HUES6 (cell line): Measurements from ENCODE around the gene UQCRQ.

Experiments used
- H3K27ac ChIP-seq: 2 replicates; pipeline ENCODE4 v1.7.0; 2013; ENCODE audit warnings: low read depth, mild to moderate bottlenecking, low read length, inconsistent platforms
- H3K27me3 ChIP-seq: 2 replicates; pipeline ENCODE4 v1.6.1; 2013; ENCODE audit warnings: low read length; ENCODE audit not compliant: control insufficient read depth, insufficient read depth
- H3K36me3 ChIP-seq: 2 replicates; pipeline ENCODE4 v1.6.1; 2013; ENCODE audit warnings: low read length; ENCODE audit not compliant: control insufficient read depth, insufficient read depth
- H3K4me1 ChIP-seq: 2 replicates; pipeline ENCODE4 v1.6.1; 2013; ENCODE audit warnings: low read length; ENCODE audit not compliant: control insufficient read depth, insufficient read depth
- H3K4me3 ChIP-seq: 2 replicates; pipeline ENCODE4 v1.5.1; 2013; ENCODE audit warnings: low read depth, low read length
- H3K9ac ChIP-seq: one replicate; pipeline ENCODE4 v1.6.1; 2013; ENCODE audit warnings: mild to moderate bottlenecking, low read length
- H3K9me3 ChIP-seq: 2 replicates; pipeline ENCODE4 v1.6.1; 2013; ENCODE audit warnings: low read depth, low read length; ENCODE audit not compliant: control insufficient read depth, insufficient read depth

Gene UQCRQ

DNA sequence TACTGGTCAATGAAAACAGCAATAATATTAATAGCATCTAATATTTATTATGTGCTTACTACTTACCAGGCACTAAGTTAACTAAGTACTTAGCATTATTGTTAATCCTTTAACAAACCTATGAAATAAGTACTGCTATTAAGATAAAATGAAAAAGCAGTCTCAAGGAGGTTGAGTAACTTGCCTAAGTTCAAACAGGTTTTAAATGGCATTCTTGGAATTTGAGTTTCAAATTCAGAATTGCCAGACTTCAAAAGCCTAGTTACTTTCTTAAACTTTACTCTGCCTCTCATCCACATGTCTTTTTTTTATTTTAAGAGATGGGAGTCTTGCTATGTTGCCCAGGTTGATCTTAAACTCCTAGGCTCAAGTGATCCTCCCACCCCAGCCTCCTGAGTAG is 23.1 kb downstream of the UQCRQ start:
- H3K9me3 ChIP-seq = no peaks in the 10 kb centered on the region
- H3K27ac ChIP-seq = no peak overlapping the region
- no peaks in the 10 kb centered on the region for H3K4me1 ChIP-seq
- H3K4me3 ChIP-seq = no peak overlapping the region
- H3K9ac ChIP-seq = no peak overlapping the region
- H3K36me3 ChIP-seq = peaks cover 86% of the 10 kb centered on the region
- H3K27me3 ChIP-seq = no peaks in the 10 kb centered on the region

DNA sequence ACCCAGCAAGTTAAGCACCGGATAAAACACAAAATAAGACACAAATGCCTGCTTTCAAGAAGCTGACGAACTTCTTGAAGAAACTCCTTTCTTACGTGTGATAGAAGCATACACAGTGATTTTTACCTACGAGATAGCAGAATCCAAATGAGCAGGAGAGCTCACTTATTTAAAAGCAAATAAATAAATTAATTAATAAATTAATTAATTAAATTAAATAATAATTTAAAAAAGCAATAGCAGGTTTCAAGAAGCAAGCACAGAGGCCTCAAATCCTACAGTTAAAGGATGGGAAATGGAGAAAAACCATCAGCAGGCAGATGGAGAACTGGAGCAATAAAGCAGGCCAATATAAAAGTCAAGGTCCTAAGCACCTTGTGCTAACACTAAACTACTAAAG is 24.4 kb downstream of the UQCRQ start:
- Histone ChIP-seq H3K36me3 (peaks cover 90% of the 10 kb centered on the region), H3K4me1 (no peaks in the 10 kb centered on the region), H3K9ac (no peak overlapping the region)

DNA sequence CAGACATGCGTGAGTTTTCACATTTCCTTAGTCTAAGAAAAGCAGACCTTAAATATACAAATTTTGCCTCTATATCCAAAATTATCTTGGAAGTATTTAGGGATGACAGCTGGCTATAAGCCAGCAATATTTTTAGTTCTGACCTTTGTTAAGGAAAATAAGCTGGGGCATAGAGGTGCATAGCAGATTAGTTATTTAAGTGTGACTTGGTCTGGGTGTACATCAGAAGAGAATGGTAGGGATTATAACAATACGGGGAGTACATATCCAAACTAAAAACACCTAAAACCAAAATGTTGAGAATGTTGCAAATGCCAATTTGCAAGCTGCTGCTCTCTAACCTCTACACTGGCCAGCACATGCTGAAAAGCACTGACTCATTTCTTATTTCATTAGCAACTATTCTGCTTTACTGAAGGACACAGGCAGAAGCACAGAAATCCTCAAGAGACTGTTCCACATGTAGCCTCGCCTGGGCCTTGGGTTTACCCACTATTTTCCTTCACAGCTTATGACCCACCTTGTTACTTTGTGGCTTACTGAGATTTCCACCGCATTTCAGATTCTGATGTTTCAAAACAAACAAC is 29.4 kb downstream of the UQCRQ start:
- H3K36me3 ChIP-seq = peaks cover 86% of the 10 kb centered on the region
- H3K4me3 ChIP-seq = no peak overlapping the region
- no peaks in the 10 kb centered on the region for H3K9me3 ChIP-seq
- no peak overlapping the region for H3K9ac ChIP-seq
- H3K27ac ChIP-seq = no peak overlapping the region
- H3K4me1 ChIP-seq = no peaks in the 10 kb centered on the region
- H3K27me3 ChIP-seq = no peaks in the 10 kb centered on the region

More for the DNA sequence above, 24.4 kb downstream of the UQCRQ start:
- H3K27me3 ChIP-seq = no peaks in the 10 kb centered on the region
- no peak overlapping the region for H3K4me3 ChIP-seq
- no peaks in the 10 kb centered on the region for H3K9me3 ChIP-seq
- no peak overlapping the region for H3K27ac ChIP-seq

DNA sequence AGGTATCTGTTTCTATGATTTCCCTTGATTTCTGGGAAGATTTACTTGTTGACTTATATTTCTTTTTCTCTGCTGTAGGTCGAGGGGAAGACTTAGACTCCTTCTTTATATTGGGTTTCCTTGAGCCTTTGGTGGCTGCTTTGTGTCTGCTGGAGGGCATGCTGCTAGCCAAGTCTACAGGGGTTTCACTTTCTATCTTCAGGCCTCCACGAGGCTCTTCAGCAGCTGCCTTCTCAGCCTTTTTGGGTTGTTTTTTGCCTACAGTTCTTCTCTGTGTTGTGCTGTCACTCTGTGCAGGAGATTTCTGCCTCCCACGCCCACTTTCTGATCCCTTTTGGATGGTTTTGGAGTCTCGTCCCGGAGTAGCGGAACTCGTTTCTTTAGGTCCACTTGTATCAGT is 30.2 kb downstream of the UQCRQ start:
- Histone ChIP-seq H3K4me3 (no peak overlapping the region), H3K9ac (no peak overlapping the region), H3K9me3 (no peaks in the 10 kb centered on the region), H3K27me3 (no peaks in the 10 kb centered on the region), H3K4me1 (no peaks in the 10 kb centered on the region), H3K36me3 (peaks cover 89% of the 10 kb centered on the region), H3K27ac (no peak overlapping the region)

DNA sequence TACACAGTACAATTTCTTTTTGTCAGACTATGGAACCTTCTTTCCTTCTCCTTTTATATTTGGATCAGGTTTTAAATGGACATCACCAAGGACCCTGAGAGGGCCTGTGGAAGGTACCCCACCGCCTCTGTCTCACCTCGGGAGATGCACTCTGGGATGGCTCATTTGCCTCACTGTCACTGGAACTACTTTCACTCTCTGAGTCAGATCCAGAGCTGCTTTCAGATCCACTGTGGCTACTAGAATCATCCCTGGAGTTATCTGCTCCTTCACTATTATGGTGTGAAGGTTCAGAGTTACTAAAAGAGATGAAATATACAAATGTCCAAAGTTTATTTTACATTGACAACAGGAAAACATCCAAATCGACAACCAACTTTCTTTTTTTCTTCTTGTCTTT is 31.7 kb downstream of the UQCRQ start:
- Histone ChIP-seq H3K4me3 (no peak overlapping the region), H3K27ac (no peak overlapping the region), H3K27me3 (no peaks in the 10 kb centered on the region), H3K9ac (no peak overlapping the region), H3K4me1 (no peaks in the 10 kb centered on the region), H3K9me3 (no peaks in the 10 kb centered on the region), H3K36me3 (peaks cover 86% of the 10 kb centered on the region)

DNA sequence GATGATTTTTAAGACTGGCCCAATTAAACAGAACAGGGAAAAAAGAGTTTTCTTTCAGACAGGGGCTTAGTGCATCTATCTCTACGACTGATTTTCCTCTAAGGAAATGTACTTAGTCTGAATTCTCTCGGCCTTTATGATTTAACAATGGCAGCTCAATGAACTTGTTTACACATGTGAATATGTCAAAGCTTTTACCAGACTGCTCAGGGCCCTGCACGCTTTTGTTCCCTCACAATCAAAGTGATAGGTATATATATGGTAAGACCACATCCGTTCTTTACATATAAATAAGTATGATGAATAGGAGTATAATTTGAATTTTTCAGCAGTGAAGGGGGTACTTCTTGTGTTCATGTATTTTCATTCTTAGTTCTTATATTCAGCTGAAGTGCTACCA is 34.6 kb downstream of the UQCRQ start:
- Histone ChIP-seq H3K9me3 (no peaks in the 10 kb centered on the region), H3K36me3 (peaks cover 74% of the 10 kb centered on the region), H3K4me1 (no peaks in the 10 kb centered on the region), H3K27me3 (no peaks in the 10 kb centered on the region), H3K9ac (no peak overlapping the region), H3K4me3 (no peak overlapping the region), H3K27ac (no peak overlapping the region)

DNA sequence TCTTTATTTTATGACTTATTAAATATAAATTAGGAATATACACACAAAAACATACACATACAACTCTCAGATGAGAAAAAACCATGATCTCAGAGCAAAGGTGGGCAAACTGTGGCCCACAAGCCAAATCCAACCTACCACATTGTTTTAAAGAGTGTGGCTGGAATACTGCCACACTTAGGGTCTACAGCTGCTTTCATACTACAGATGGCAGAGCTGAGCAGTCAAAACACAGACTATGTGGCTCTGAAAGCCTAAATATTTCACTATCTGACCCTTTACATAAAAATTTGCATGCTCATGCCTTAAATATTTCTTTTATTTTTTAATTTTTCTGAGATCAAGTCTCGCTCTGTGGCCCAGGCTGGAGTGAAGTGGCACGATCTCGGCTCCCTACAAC is 35.3 kb downstream of the UQCRQ start:
- H3K36me3 ChIP-seq = peaks cover 67% of the 10 kb centered on the region
- H3K27ac ChIP-seq = no peak overlapping the region
- H3K27me3 ChIP-seq = no peaks in the 10 kb centered on the region
- H3K4me3 ChIP-seq = no peak overlapping the region
- H3K9me3 ChIP-seq = no peaks in the 10 kb centered on the region
- no peak overlapping the region for H3K9ac ChIP-seq
- H3K4me1 ChIP-seq = no peaks in the 10 kb centered on the region

DNA sequence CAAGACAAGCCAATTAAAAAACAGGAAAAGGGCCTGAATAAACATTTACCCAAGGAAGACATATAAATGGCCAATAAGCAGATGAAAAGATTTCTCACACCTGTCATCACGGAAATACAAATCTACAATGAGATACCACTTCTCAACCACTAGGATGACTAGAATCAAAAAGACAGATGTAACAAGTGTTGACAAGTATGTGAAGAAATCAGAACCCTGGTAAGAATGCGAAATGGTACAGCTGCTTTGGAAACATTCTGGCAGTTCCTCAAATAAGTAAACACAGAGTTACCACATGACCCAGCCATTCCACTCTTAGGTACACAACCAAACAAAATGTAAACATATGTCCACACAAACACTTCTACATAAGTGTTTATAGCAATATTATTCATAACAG is 39.5 kb downstream of the UQCRQ start:
- no peaks in the 10 kb centered on the region for H3K9me3 ChIP-seq
- no peak overlapping the region for H3K9ac ChIP-seq
- H3K27ac ChIP-seq = no peak overlapping the region
- H3K4me1 ChIP-seq = no peaks in the 10 kb centered on the region
- H3K36me3 ChIP-seq = peaks cover 56% of the 10 kb centered on the region
- no peak overlapping the region for H3K4me3 ChIP-seq
- H3K27me3 ChIP-seq = no peaks in the 10 kb centered on the region

DNA sequence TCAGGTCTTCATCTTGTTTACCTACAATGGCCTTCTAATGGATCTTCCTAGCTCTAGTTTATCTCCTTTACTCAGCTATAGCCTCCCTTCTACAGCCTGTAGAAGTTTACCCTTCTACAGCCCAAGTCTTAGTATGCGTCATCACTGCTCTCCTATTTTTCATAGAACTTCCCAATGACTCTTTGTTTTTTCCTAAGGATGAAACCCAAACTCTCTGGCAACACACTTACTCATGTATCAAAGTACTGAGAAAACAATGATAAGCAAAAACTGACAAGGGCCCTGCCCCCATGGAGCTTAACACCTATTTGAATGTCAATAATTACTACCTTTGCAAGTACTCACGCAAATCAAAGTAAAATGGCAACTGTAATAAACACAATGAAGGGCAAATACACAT is 40.7 kb downstream of the UQCRQ start:
- H3K27me3 ChIP-seq = no peaks in the 10 kb centered on the region
- H3K4me3 ChIP-seq = no peak overlapping the region
- H3K27ac ChIP-seq = no peak overlapping the region
- H3K4me1 ChIP-seq = no peaks in the 10 kb centered on the region
- no peaks in the 10 kb centered on the region for H3K9me3 ChIP-seq
- peaks cover 49% of the 10 kb centered on the region for H3K36me3 ChIP-seq
- H3K9ac ChIP-seq = no peak overlapping the region

DNA sequence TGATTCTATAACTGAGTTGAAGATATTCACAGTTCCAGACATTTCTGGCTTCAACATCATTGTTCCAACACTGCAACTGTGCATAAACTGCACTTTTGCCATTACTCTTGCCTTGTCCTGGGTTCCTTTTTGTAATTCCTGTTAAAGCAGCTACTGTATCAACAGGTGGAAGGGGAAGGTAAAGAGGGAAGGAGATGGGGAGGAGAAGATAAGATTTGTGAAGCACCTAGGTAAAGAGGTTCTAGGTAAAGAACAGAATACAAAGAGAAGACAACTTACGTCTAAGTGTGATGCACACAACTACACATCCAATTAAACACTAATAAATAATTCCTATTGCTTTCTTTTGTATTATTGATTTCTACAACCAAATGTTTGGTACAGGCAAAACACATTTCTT is 43.3 kb downstream of the UQCRQ start:
- H3K27ac ChIP-seq = no peak overlapping the region
- H3K4me3 ChIP-seq = no peak overlapping the region
- no peaks in the 10 kb centered on the region for H3K9me3 ChIP-seq
- no peaks in the 10 kb centered on the region for H3K27me3 ChIP-seq
- peaks cover 43% of the 10 kb centered on the region for H3K36me3 ChIP-seq
- no peaks in the 10 kb centered on the region for H3K4me1 ChIP-seq
- H3K9ac ChIP-seq = no peak overlapping the region

DNA sequence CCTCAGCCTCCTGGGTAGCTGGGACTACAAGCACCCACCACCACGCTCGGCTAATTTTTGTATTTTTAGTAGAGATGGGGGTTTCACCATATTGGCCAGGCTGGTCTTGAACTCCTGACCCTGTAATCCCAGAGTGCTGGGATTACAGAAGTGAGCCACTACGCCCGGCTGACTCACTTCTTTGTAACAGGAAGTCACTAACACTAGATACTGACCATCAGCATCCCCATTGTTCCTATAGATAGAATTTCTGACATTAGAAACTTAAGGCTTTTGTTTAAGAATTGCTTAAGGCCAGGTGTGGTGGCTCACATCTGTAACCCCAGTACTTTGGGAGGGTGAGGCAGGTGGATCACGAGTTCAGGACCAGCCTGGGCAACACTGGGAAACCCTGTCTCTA is 49.2 kb downstream of the UQCRQ start:
- Histone ChIP-seq H3K4me3 (no peak overlapping the region), H3K9me3 (no peaks in the 10 kb centered on the region), H3K4me1 (no peaks in the 10 kb centered on the region), H3K9ac (no peak overlapping the region), H3K36me3 (peaks cover 44% of the 10 kb centered on the region), H3K27ac (no peak overlapping the region), H3K27me3 (no peaks in the 10 kb centered on the region)

DNA sequence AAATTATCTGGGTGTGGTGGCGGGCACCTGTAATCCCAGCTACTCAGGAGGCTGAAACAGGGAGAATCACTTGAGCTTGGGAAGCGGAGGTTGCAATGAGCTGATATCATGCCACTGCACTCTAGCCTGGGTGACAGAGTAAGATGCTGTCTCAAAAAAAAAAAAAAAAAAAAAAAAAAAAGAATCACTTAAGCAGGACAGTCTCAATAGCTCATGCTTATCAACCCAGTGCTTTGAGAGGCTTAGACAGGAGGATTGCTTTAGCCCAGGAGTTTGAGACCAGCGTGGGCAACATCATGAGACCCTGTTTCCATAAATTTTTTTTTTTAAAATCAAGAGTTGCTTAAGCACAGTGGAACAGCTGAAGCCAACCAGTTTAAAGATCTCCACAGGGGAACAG is 49.6 kb downstream of the UQCRQ start:
- Histone ChIP-seq H3K9me3 (no peaks in the 10 kb centered on the region), H3K27me3 (no peaks in the 10 kb centered on the region), H3K27ac (no peak overlapping the region), H3K9ac (no peak overlapping the region), H3K4me1 (no peaks in the 10 kb centered on the region), H3K4me3 (no peak overlapping the region), H3K36me3 (peaks cover 45% of the 10 kb centered on the region)
